ENCODE results near the gene ADK.

The ADK gene

DNA sequence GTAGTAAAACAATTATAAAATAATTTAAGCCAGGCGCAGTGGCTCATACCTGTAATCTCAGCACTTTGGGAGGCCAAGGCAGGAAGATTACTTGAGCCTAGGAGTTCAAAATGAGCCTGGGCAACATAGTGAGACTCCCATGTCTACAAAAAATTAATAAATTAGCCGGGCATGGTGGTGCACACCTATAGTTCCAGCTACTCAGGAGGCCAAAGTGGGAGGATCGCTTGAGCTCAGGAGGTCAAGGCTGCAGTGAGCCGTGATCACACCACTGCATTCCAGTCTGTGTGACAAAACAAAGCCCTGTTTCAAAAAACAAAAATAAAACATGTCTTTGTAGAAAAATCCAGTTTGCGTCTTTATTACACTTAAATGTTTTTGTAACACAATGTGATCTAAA, 533.4 kb downstream of the ADK start:
- no peak for DNase-seq

DNA sequence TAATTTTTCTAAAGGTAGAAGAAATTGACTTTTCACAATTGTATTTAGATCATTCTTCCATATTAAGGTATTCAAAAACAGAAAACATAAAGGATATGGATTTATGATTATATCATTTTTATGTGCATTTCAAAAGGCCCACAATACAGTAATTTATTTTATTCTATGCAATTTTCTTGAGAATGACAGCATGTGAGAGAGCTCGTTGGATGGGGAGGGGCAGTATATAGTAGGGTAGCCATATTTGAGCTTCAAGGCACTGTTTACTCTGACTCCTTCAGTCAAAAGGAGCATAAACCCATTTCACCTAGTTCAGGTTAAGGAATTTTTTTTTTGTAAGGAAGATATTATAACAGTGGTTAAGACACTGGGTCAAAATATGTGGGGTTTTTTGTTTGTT, 534.5 kb downstream of the ADK start:
- no peak for DNase-seq

DNA sequence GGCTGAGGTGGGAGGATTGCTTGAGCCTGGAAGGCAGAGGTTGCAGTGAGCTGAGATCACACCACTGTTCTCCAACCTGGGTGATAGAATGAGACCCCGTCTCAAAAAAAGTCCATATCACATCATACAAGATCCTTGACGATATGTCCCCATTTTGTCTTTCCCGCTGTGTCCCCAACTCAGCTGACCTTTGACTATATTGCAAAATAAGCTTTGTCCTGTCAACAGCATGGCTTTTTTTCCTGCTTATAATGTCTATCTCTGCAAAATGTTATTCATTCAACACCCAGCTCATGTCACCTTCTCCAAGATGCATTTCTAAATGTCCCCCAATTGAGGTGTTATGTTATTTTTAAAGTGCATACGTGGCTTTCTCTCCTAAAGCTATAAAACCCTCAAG, 539.4 kb downstream of the ADK start:
- DNase-seq: no peak

DNA sequence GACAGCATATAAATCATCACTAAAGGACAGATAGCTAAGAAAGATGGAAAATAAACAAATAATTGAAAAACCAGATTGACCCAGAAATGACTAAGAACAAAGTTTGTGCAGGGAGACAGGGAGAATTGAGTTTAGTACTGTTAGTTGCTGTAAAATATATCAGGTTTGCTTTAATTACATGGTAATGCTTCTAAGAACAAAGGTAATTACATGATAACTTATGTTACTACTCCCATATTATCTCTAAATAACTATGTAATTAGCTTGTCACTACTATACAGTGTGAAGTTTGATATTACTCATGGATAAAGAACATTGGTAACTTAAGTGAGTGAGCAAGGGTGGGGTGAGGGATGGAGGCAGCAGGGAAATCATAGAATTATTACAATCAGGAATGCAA, 540.1 kb downstream of the ADK start:
- DNase-seq: no peak

DNA sequence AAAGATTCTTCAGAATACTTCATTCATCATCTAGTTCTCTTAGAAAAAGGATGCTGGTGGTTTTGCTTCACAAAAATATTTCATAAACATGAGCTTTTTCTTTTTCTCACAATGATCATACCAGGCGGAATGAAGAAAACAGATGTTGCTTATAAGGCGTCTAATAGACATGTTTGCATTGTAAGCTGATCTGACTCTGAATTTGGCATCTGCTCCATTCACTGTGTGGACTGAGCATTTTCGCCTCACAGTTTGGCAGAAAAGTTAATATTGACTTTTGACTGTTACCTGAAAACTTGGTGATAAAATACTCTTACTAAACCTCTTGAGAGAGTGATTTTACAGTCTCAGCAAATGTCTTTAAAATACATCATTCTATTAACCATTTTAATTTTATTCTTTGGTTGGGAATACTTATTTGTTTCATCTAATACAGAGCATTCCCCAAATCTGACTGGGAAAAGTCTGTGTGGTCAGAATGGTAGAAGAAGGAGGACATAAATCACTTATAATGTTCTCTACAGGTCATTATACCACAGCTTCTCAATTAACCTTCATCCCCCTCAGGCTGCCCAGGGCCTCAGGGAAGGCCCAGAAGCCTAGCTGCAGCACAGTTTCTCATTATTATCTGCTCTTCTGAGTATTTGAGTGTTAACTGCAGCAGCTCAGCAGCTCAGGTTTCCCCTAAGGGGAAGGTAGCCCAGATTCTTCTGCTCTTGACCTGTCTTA, 553.8 kb downstream of the ADK start:
- no peak for DNase-seq

DNA sequence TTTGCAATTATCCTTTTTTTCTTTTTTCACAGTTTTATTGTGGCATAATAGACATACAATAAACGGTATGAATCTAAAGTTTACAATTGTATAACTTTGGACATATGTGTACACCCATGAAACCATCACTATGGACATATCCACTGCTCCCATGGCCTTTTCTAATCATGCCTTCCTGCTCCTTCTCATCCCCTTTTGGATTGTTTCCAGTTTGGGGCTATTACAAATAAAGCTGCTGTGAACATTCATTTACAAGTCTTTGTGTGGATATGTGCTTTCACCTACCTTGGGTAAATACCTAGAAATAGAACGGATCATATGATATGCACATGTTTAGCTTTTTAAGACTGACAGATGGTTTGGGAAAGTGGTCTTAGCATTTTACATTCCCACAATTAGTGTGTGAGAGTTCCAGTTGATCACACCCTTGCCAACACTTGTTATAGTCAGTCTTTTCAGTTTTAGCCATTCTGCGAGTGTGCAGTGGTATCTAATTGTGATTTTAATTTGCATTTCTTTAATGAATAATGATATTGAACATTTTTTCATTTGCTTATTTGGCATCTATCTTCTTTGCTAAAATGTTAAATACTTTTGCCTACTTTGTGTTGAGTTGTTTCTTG, 554.4 kb downstream of the ADK start:
- DNase-seq: no peak

DNA sequence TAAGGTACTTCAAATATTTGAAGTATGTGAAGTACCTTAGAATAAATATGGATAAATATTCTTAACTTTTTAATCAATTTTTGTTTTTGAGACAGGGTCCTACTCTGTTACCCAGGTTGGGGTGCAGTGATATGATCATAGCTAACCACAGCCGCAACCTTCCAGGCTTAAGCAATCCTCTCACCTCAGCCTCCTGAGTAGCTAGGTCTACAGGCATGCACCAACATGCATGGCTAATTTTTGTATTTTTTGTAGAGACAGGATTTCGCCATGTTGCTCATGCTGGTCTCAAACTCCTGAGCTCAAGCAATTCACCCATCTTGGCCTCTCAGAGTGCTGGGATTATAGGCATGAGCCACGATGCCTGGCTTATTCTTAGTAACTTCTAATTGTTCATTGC, 555.9 kb downstream of the ADK start:
- no peak for DNase-seq

DNA sequence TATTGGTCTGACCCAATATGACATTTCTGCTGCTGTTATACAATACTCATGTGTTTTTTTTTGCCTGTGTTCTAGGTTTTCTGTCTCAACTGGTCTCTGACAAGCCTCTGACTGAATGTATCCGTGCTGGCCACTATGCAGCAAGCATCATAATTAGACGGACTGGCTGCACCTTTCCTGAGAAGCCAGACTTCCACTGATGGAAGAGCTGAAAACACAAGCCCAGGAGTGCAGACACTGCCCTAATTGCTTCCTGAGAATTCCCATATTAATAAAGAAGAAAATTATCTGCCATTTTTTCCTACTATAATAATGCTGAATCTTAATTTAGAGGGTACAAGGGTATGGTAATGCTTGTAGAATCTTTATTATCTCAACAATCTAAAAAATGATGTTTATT, 557.2 kb downstream of the ADK start:
- no peak for DNase-seq

DNA sequence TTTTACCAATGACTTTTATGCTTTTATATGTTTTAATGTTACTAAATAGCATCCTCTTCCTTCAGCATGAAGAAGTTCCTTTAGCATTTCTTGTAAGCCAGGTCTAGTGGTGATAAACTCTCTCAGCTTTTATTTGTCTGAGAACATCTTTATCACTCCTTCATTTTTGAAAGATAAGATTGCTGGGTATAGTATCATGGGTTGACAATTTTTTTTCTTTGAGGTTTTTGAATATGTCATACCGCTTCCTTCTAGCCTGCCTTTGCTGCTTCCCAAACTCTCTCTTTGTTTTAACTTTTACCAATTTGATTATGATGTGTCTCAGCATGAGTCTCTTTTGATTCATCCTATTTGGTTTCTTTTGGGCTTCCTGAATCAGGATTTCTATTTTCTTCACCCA, 567.2 kb downstream of the ADK start:
- DNase-seq: no peak

DNA sequence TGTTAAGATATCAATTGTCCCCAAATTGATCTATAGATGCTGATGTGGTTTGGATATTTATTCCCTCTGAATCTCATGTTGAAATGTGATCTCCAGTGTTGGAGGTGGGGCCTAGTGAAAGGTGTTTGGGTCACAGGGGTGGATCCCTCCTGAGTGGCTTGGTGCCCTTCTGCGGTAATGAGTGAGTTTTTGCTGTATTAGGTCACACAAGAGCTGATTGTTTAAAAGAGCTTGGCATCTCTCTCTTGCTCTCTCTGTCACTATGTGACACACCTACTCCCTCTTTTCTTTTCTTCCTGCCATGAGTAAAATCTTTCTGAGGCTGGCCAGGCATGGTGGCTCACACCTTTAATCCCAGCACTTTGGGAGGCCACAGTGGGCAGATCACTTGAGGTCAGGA, 577.2 kb downstream of the ADK start:
- no peak for DNase-seq

DNA sequence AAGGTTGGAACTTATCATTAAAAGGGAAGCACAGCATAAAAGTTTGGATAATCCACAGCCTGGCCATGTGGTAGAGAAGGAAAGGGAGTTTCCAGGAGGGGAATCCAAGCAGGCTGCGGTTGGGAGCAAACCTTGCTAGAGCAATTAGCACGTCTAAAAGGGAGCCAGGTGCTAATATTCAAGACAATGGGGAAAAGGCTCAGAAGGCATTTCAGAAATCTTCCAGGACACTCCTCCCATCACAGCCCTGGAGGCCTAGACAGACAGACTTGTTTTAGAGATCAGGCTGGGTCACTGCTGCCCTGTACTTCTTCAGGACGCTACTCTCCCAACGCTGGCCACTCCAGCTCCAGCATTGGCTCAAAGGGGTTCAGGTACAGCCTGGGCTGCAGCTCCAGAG, 579.2 kb downstream of the ADK start:
- no peak for DNase-seq

DNA sequence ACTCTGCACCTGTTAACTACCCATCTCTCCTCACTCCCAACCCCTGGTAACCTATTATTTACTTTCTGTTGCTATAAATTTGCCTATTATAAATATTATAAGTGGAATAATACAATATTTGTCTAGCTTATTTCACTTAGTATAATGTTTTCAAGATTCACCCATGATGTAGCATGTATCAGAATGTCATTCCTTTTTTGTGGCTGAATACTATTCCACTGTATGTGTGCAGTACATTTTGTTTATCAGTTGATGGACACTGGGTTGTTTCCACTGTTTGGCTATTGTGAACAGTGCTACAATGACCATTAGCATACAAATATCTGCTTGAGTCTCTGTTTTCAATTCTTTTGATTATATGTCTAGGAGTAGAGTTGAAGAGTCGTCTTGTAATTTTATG, 582.6 kb downstream of the ADK start:
- no peak for DNase-seq

DNA sequence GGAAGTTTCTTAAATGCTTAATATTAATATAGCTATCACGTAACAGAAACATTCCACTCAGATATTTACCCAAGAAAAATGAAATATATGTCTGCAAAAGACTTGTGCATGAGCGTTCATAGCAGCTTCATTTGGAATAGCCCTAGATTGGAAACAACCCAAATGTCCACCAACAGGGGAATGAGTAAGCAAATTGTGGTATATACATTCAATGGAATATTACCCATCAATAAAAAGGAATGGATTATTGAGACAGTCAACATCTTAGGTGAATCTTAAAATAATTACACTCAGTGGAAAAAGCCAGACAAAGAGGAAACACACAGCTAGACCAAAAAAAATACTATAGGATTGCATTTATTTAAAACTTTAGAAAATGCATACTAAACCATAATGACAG, 585.0 kb downstream of the ADK start:
- DNase-seq: no peak

DNA sequence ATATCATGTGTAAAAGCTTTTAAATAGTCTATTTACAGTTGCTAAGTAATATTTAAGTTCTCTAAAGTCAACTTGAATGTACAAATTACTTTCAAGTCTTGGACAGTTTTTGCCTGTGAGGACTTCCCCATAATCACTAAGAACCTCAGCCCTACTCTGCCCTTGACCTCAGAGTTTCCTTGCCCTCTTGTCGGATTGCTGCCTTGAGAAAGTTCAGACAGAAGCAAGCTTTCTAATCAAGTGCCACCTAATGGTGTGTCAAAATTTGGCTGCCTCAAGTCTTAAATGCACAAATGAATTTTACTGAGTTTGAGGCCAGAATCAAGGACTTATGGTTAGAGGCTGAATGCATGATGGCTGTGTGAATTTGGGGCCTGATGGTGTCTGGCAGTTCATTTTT, 587.0 kb downstream of the ADK start:
- DNase-seq: no peak

DNA sequence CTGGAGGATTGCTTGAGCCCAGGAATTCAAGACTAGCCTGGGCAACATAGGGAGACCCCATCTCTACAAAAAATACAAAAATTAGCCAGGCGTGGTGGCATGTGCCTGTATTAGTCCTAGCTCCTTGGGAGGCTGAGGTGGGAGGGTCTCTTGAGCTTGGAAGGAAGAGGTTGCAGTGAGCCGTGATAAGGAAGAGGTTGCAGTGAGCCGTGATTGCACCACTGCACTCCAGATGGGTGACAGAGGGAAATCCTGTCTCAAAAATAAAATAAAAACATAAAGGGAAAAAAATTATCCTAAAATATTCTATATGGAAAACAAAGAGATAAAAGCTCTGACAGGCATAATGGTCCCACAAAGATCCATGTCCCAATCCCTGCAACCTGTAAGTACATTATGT, 587.5 kb downstream of the ADK start:
- no peak for DNase-seq

DNA sequence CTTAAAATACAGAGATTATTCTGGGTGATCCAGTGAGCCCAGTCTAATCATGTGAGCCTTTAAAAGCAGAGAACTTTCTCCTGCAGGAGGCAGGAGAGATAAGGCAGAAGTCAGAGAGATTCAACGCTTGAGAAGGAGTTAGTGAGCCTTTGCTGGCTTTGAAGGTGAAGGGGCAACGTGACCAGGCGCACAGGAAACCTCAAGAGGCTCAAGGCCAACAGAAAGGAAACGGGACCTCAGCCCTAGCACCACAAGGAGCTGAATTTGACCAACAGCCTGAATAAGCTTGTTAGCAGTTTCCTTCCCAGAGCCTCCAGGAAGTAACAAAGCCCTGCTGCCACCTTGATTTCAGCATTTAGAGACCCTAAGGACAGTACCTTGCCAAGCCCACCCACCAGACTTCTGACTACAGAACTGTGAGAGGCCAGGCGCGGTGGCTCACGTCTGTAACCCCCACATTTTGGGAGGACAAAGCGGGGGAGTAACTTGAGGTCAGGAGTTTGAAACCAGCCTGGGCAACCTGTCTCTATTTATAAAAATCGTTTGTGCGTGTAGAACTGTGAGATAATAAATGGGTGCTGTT, 588.1 kb downstream of the ADK start:
- DNase-seq: no peak

DNA sequence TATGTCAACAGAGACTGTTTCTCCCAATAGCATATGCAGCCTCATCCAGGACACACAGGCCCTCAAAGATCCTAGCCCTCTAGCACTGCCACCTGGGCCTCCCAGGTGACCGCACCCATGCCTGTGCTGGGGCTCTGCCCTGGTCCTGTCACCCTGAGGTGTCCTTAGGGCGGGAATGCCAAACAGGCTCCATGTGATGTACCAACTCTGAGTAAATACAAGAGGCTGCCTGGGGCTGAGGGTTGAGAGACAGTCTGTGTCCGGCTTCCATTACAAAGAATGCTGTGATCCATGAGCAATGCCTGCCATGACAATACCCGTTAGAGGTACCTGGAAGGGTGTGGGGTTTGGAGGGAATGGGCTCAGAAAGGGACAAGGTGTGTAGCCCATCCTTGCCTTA, 592.4 kb downstream of the ADK start:
- no peak for DNase-seq

DNA sequence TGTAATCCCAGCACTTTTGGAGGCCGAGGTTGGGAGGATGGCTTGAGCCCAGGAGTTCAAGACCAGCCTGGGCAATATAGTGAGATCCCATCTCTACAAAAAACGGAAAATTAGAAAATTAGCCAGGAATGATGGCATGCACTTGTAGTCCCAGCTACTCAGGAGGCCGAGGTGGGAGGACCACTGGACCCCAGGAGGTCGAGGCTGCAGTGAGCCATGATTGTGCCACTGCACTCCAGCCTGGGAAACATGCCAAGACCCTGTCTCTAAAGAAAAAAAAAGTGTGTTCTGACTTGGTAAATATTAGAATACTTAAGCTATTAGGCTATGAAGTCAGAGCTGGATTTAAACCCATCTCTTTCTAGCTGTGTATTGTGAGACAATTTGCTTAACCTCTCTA, 594.4 kb downstream of the ADK start:
- no peak for DNase-seq

DNA sequence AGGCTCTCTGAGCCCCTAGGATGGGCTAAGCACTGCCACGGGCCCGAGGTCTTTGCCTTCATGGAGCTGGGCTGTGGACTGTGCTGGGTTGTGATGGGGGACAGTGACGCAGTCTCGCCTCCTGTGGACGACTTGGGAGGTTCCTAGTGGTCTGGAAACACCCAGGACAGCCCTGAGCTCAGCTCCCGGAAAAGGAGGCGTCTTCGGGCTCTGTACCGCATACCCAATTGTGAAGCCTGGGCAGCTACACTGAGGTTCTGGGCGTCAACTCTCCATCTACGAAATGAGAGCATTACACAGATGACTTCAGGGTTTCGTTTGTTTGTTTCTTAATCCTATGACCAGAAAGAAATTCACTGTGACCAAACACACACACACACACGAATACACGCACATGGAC, 595.8 kb downstream of the ADK start:
- DNase-seq: no peak

DNA sequence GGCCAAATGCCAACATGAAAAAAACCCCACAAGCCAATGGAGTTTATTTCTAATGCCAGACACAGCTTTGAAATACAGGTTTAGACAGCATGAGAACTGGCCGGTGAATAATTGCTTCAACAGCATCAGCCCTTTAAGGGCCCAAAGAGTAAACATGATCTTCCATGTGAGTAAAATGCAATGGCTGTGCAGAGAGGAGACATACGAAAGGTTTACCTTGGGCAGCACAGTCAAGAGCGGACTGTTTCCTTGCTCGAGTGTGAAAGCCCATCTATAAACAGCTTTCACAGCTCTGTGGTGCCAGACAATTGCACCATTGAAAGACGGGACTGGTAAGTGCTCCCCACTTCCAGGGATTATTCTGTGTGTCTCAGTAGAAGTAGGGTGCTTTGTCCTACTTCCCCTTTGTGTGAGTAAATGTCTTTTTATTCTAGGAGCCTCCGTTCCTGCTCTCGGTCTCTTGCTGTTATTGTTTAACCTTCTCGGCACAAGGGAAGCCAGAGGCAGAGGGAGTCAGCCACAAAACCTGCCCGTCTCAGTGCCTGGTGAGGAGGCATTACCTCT, 597.5 kb downstream of the ADK start:
- no peak for DNase-seq

DNA sequence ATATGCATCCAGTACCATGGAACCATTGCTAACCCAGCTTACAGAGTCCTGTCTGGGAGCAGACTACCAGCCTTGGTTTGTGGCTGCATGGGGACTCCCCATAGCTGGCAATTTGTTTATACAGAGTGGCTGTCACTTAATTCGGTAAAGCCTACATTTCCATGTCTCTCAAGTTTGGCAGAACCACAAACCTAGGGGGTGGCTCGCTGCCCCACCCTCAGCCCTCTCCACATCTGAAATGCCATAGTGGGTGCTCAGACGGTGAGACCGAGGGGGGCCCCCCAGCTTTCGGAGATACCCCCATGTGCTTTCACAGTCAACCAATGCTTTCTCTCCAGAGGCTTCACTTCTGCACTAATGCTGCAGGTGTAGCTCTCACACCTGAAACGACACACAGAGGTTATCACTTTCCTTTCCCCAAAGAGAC, 599.8 kb downstream of the ADK start:
- DNase-seq: no peak

DNA sequence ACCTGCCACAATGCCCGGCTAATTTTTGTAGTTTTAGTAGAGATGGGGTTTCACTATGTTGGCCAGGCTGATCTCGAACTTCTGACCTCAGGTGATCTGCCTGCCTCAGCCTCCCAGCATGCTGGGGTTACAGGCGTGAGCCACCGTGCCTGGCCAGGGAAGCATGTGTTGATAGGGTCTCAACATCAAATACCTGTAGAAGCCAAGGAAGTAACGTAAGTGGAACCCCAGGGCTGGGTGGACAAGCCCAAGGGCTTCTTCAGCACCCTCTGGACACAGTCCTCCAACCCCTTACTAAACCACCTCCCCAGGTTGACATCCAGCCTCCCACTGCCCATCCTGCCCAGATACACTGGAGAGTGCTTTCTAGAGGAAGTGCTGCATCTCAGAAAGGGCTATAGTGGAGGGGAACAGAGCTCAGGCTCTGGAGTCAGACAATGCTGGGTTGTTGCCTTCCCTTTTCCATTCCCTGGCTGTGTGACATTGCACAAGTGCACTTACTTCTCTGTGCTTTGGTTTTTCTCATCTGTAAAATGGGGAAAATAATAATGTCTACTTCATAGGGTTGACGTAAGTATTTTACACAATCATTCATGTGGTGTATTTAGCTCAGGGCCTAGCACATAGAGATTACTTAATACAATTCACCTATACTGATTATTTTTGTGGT, 601.5 kb downstream of the ADK start:
- DNase-seq: no peak

DNA sequence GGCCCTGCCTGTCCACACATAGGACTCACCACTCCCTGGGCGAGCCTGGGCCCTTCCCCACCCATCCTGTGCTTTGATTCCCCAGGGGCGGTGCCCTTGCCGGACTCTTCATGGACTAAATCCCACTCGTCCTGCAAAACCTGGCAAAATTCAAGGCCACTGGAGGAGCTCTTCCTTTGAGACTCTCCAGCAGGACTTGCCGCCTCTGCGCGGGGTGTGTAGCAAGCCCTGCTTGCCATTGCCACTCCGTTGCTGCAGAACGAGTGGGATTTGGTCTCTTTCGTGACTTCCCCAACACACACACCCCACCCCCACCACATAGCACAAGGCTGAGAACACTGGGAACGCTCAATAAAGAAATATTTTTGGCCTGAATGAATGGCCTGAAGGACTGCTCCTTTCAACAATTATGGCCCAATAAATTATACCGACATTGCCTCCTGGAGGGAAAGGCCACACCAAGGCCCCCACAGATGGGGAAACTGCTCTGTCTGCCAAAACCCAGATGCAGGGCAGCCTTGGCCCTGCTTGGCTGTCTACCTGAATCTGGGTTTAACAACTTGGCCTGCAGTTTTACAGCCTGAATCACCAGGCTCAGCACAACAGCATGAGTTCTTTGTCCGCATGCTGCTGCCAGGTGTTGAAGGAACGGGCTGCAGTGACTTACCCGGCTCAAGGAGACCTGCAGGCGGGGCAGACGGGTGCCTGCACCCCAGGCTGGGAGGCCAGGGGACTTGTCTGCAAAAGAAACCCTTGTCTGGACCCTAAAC, 602.6 kb downstream of the ADK start:
- DNase-seq: no peak

Data from NCI-H187 (cell line).